ENCODE results near the gene TMEM80.

The TMEM80 gene

DNA sequence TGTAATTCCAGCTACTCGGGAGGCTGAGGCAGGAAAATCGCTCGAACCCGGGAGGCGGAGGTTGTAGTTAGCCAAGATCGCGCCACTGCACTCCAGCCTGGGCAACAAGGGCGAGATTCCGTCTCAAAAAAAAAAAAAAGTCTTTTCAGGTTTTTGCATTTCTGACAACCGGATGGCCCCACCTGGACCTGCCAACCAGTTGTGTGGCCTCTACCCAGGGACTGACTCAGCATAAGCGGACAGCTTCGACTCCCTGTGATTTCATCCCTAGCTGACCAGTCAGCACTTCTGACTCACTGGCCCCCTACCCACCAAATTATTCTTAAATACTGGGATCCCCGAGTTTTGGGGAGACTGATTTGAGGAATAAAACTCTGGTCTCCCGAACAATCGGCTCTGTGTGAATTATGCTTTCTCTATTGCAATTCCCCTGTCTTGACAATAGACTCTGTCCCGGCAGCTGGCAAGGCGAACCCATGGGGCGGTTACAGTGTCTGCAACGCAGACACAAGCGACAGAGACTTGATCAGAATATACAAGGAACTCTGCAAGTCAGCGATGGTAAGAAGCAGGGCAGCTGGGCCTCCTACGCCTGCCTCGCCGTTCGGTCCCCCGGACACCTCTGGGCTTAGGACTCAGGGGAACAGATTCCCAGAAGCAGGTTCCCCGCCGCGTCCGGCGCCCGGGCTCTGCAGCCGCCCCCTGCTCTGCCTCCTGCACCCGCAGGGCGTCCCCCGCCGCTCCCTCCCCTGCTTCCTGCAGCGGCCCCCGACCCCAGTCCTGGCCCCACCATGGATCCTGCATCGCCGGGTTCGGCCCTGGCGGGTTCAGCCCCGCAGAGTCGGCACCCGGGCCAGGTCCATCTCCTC is 50.9 kb downstream of the TMEM80 start:
- DNase-seq (ENCODE audit: low read depth) = no peak

DNA sequence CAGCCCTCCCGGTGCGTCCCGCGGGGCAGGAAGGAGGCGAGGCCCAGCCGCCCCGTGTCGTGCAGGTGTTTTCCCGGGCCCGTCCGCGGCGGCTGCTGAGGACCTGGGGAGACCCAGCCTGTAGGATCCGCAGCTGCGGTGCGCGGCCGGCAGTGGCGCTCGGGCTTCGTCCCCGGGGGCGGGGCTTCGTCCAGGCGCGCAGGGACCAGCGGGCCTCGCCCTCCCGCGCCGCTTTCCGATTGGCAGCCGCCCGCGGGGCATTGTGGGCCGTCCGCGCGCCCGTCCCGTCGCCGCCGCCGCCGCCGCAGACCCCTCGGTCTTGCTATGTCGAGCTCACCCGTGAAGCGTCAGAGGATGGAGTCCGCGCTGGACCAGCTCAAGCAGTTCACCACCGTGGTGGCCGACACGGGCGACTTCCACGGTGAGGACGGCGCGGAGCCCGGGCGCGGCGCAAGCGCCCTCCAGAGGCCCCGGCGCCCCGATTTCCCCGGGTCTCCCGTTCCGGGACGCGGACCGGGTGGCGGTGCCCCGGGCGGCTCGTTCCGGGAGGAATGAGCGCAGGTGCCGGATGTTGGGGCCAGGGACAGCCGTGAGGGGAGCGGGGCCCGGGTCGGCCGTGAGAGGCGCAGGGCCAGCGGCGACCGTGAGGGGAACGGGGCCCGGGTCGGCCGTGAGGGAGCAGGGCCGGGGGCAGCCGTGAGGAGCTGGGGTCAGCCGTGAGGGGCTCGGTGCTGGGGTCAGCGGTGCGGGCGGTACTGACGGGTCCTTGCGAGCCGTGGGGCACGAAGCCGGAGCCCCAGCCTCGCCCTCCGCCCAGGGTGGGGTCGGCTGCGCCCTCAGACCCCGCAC is 51.8 kb downstream of the TMEM80 start, which contains the start of gene TALDO1:
Gene TALDO1, plus strand, starts transcription at position 307 of the 849 bp plus-strand sequence. Its CDS starts 18 bp downstream, at position 325.
- peak; percentile 69 for DNase-seq (ENCODE audit: low read depth)

- DNase-seq (ENCODE audit: low read depth) = peak; percentile 31
Observed at GRCh38 chr11:748007-748359, 52.4 kb downstream of the TMEM80 start.

DNA sequence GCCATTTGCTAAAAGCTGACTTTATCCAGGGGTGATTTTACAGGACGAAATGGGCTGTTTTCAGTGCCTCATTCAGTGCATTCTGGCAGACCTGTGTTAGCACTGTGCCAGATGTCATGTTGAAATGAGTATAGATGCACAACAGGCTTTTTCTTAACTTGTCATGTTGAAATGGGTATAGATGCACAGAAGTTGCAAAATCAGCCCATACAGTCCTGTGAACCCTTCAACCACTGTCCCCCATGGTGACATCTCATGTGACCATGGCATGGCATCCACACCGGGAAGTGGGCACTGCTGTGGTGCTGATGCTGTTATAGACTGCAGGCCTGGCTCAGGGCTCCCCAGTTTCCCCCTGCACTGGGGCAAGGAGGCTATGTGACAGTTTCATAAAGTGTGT is 54.1 kb downstream of the TMEM80 start:
- no peak for DNase-seq (ENCODE audit: low read depth)
